ENCODE data around the gene ANGPT4. TPM values are rescaled to one million over a fixed set of nuclear protein-coding genes. Genes with fewer than 3 reads are reported as not detected.

The ANGPT4 gene
- total and polyA plus RNA-seq, 9 of the 15 experiments (the other 6 are each of a cell fraction or from before 2014, with no cell fraction given) = not detected

DNA sequence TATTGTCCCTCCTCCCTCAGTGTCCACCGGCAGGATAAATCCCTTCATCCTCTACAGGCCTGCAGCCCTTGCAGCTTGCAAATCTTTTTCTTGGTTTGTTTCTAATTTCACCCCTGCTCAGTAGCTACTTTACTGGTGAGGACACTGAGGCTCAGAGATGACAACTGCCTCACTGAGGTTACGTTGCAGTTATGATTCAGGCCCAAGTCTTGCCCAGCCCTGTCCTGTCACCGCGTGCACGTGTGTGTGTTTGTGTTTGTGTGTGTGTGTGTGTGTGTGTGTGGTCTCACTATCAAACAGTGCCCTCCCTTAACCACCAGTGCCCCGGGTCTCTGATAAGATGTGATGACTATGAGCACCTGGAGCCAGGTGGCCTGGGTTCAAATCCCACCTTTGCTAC is 61.5 kb downstream of the ANGPT4 start:
- intact Hi-C loops (cut with micrococcal nuclease) = no loop called here
- no peaks in the 10 kb centered on the region for H3K36me3 ChIP-seq (ENCODE audit: control insufficient read depth, insufficient read depth, low read length)
- no TSS peak for BruUV-seq (replicated peaks)
- FAIRE-seq (no peak), DNase-seq (ENCODE audit: extremely low read depth in 1 of 4, low spot score in 3 of 4) (no peak), ATAC-seq (no peak)
- WGBS (ENCODE audit: insufficient coverage, low coverage, missing lambda C conversion rate) = 65% methylated on average over 5 of the region's 6 CpGs
- H3K9me3 ChIP-seq (replicated peaks; ENCODE audit: control insufficient read depth, insufficient read depth, low read depth, low read length) = no peaks in the 10 kb centered on the region
- H3K27me3 ChIP-seq (ENCODE audit: control insufficient read depth in 2 of 2, insufficient read depth in 2 of 2, low read length in 2 of 2) = no peaks in the 10 kb centered on the region
- H3K4me2 ChIP-seq (ENCODE audit: insufficient read depth, low read length) = no peak overlapping the region
- H3K27ac ChIP-seq (ENCODE audit: extremely low read depth, low read depth, low read length) = no peak overlapping the region
- H3K4me3 ChIP-seq = no peak overlapping the region
- H2AFZ ChIP-seq (ENCODE audit: low read depth, low read length) = no peak overlapping the region
- CTCF ChIA-PET (ENCODE audit: low intra/inter-chr PET ratio) = no interaction called here
- no peaks in the 10 kb centered on the region for H3K9me1 ChIP-seq (ENCODE audit: control insufficient read depth, insufficient read depth, low read length)
- no peaks in the 10 kb centered on the region for H3K79me2 ChIP-seq (ENCODE audit: control insufficient read depth, insufficient read depth, low read length)
- POLR2A ChIA-PET = interaction anchor here (0.7 kb wide), 1 partner anchor 16 kb away, joined by 3 read pairs; no protein-coding TSS in a partner anchor
- H3K4me1 ChIP-seq (replicated peaks in 1 of 2; ENCODE audit: control insufficient read depth in 2 of 2, insufficient read depth in 2 of 2, low read length in 2 of 2) = peaks cover 0 to 3% of the 10 kb centered on the region in 2 experiments; a peak in 2 of 5 replicates
- TF ChIP-seq XRCC4 (IDR thresholded peaks at IDR 0.05; ENCODE audit: extremely low read depth, insufficient read depth, insufficient read length) (no peak), MCM7 (IDR thresholded peaks at IDR 0.05) (no peak), SAFB2 (IDR thresholded peaks at IDR 0.05; ENCODE audit: borderline replicate concordance, low read depth, low read length, severe bottlenecking) (no peak), ZKSCAN8 (CRISPR knock-in tag; IDR thresholded peaks at IDR 0.05) (no peak), EP400 (IDR thresholded peaks at IDR 0.05) (no peak), TAL1 (IDR thresholded peaks at IDR 0.05) (no peak), MAFG (tag; conservative IDR thresholded peaks at IDR 0.05) (no peak)
- H3K9ac ChIP-seq (ENCODE audit: insufficient read depth in 1 of 2, low read depth in 2 of 2, low read length in 2 of 2) = no peak overlapping the region
- no peaks in the 10 kb centered on the region for H4K20me1 ChIP-seq (replicated peaks; ENCODE audit: control insufficient read depth, insufficient read depth, low read length)
- in situ Hi-C loops (cut with MboI) = no loop called here

Data from K562 (cell line).